DND-41 (cell line): ENCODE results near the gene KRTAP5-1.
"Not testable (repeated sequence)": the region's sequence is repeated elsewhere in the genome, so short reads cannot be mapped to it uniquely, and the experiment has no call there.

Source experiments
- ATAC-seq: fragments of 200-7000 bp; cut with Tn5 transposase; 3 replicates; pipeline ENCODE4 v1.9.1; 2021; ENCODE audit warnings: low read depth; ENCODE audit not compliant: insufficient read depth
- DNase-seq: peaks from one replicate; pipeline ENCODE4 v3.0.0-alpha.2; 2020
- H2AFZ ChIP-seq: 2 replicates; pipeline ENCODE4 v1.6.0; 2012; ENCODE audit warnings: low read depth, low read length
- H3K27ac ChIP-seq: 2 replicates; pipeline ENCODE4 v1.5.1; 2012; ENCODE audit warnings: low read length, inconsistent platforms
- H3K27me3 ChIP-seq: fragments of 200-600 bp; sonication (generic); 2 replicates; pipeline ENCODE4 v1.6.0; 2012; ENCODE audit warnings: low read length, mild to moderate bottlenecking, inconsistent platforms; ENCODE audit not compliant: insufficient read depth, poor library complexity
- H3K36me3 ChIP-seq: 2 replicates; pipeline ENCODE4 v1.5.1; 2012; ENCODE audit warnings: low read length, inconsistent platforms; ENCODE audit not compliant: insufficient read depth
- H3K4me1 ChIP-seq: 2 replicates; pipeline ENCODE4 v1.5.1; 2012; ENCODE audit warnings: mild to moderate bottlenecking, low read length; ENCODE audit not compliant: insufficient read depth
- H3K4me2 ChIP-seq: 2 replicates; pipeline ENCODE4 v1.6.0; 2012; ENCODE audit warnings: mild to moderate bottlenecking, moderate library complexity, low read length, inconsistent platforms; ENCODE audit not compliant: insufficient read depth
- H3K4me3 ChIP-seq, 2 experiments: fragments of 200-600 bp in 1 of 2; shearing (Covaris generic) in 1 of 2; 2 replicates each; pipeline ENCODE4 v1.5.1; 2012 to 2016; ENCODE audit warnings: inconsistent platforms in 2 of 2, low read length in 2 of 2, mild to moderate bottlenecking in 2 of 2, low read depth in 1 of 2, moderate library complexity in 1 of 2
- H3K79me2 ChIP-seq: 2 replicates; pipeline ENCODE4 v1.6.0; 2012; ENCODE audit warnings: low read length, inconsistent platforms; ENCODE audit not compliant: insufficient read depth
- H3K9ac ChIP-seq: 2 replicates; pipeline ENCODE4 v1.6.0; 2012; ENCODE audit warnings: low read depth, mild to moderate bottlenecking, inconsistent platforms, low read length, moderate library complexity
- H3K9me3 ChIP-seq: 2 replicates; pipeline ENCODE4 v1.5.1; 2012; ENCODE audit warnings: low read length, moderate library complexity, mild to moderate bottlenecking, inconsistent platforms; ENCODE audit not compliant: insufficient read depth, severe bottlenecking
- H4K20me1 ChIP-seq: 2 replicates; pipeline ENCODE4 v1.6.0; 2012; ENCODE audit warnings: low read length; ENCODE audit not compliant: insufficient read depth
- EZH2 ChIP-seq: IDR thresholded peaks from 3 replicates; pipeline ENCODE4 v1.6.1; 2012; ENCODE audit warnings: borderline replicate concordance, low read depth, mild to moderate bottlenecking, moderate library complexity, low read length, inconsistent platforms; ENCODE audit not compliant: severe bottlenecking
- TF ChIP-seq, protein P1 (sequence below): IDR thresholded peaks from 2 replicates; pipeline ENCODE4 v1.5.1; 2012; ENCODE audit warnings: borderline replicate concordance, low read length, moderate library complexity, mild to moderate bottlenecking; ENCODE audit not compliant: poor library complexity, severe bottlenecking; ENCODE audit errors: extremely low read depth

KRTAP5-1 gene

DNA sequence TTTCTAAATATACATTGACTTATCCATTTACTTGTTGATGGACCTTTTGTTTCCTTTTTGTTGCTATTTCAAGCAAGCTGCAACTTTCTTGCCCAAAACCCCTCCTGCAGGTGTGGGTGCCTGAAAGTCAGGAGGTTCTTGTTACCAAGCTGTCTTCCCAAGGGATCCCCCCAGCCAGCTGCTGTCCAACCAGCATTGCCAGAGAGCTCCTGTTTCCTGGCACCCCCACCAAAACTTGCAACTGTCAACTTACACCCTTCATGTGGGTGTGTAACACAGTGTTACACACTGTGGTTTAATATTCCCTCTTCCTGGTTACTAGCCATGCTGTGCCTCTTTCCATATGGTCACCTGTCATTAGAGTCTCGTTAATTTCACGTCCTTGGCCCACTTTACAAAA, 1.6 kb upstream of the KRTAP5-1 start:
- Histone ChIP-seq H3K9ac (no peak overlapping the region), H4K20me1 (no peaks in the 10 kb centered on the region), H3K27me3 (no peaks in the 10 kb centered on the region), H3K4me1 (no peaks in the 10 kb centered on the region), H3K4me3 (no peak overlapping the region), H3K36me3 (no peaks in the 10 kb centered on the region), H2AFZ (no peak overlapping the region), H3K9me3 (peaks cover 3% of the 10 kb centered on the region), H3K4me2 (no peak overlapping the region), H3K79me2 (no peaks in the 10 kb centered on the region), H3K27ac (no peak overlapping the region)
- ATAC-seq, result no peak
- TF ChIP-seq, protein P1, sequence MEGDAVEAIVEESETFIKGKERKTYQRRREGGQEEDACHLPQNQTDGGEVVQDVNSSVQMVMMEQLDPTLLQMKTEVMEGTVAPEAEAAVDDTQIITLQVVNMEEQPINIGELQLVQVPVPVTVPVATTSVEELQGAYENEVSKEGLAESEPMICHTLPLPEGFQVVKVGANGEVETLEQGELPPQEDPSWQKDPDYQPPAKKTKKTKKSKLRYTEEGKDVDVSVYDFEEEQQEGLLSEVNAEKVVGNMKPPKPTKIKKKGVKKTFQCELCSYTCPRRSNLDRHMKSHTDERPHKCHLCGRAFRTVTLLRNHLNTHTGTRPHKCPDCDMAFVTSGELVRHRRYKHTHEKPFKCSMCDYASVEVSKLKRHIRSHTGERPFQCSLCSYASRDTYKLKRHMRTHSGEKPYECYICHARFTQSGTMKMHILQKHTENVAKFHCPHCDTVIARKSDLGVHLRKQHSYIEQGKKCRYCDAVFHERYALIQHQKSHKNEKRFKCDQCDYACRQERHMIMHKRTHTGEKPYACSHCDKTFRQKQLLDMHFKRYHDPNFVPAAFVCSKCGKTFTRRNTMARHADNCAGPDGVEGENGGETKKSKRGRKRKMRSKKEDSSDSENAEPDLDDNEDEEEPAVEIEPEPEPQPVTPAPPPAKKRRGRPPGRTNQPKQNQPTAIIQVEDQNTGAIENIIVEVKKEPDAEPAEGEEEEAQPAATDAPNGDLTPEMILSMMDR, result no peak
- no peak for TF ChIP-seq EZH2
- no peak for DNase-seq

DNA sequence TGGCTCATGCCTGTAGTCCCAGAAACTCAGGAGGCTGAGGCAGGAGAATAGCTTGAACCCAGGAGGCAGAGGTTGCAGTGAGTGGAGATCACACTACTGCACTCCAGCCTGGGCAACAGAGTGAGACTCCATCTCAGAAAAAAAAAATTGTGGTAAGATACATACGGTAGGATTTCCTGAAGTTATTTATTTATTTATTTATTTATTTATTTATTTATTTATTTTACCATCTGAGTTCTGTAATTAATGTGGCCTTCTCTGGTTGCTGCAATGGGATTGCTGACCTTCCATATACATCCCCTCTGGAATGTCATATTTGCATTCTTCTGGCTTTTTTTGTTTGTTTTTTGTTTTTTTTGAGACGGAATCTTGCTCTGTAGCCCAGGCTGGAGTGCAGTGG, 2.2 kb downstream of the KRTAP5-1 start:
- not testable (repeated sequence) for H3K4me1 ChIP-seq, H3K4me2 ChIP-seq, DNase-seq

DNA sequence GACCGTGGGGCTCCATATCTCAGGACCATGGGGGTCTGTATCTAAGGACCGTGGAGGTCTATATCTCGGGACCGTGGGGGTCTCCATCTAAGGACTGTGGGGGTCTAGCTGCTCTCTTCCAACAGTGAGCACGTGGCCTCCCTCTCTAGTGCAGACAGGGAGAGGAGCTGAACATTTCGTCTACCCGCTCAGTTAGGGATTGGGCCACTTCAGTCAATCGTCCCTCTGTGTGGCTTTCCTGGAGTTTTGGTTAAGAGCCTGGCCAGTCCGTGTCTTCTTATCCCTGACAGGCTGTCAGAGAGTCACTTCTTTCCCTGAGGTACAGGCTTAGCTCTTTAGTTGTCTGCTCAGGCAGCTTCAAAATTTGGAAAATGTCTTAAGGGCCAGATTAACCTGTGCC, 3.1 kb downstream of the KRTAP5-1 start:
- DNase-seq, result no peak
- TF ChIP-seq, protein P1, result no peak
- no peak for TF ChIP-seq EZH2
- Histone ChIP-seq H3K27ac (no peak overlapping the region), H3K9me3 (peaks cover 3% of the 10 kb centered on the region), H4K20me1 (no peaks in the 10 kb centered on the region), H3K27me3 (no peaks in the 10 kb centered on the region), H3K4me3 (no peak overlapping the region), H3K36me3 (no peaks in the 10 kb centered on the region), H3K9ac (no peak overlapping the region), H3K4me1 (no peaks in the 10 kb centered on the region), H2AFZ (no peak overlapping the region), H3K4me2 (no peak overlapping the region), H3K79me2 (no peaks in the 10 kb centered on the region)
- ATAC-seq, result no peak

More for the DNA sequence above, 2.2 kb downstream of the KRTAP5-1 start:
- H3K4me3 ChIP-seq, H3K79me2 ChIP-seq, H4K20me1 ChIP-seq, H3K36me3 ChIP-seq, H3K9me3 ChIP-seq, H3K27ac ChIP-seq, H2AFZ ChIP-seq, H3K27me3 ChIP-seq, ATAC-seq, H3K9ac ChIP-seq: not testable (repeated sequence)

DNA sequence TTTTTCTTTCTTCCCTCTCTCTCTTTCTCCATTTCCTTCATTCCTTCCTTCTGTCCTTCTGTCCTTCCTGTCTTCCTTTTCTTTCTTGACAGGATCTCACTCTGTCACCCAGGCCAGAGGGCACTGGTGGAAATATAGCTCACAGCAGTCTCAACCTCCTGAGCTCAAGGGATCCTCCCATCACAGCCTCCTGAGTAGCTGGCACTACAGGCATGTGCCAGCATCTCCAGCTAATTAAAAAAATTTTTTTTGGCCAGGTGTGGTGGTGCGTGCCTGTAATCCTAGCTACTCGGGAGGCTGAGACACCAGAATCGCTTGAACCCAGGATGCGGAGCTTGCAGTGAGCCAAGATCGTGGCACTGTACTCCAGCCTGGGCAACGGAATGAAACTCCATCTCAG, 8.3 kb downstream of the KRTAP5-1 start:
- H3K27me3 ChIP-seq, result no peaks in the 10 kb centered on the region
- TF ChIP-seq, protein P1, result no peak
- no peak for TF ChIP-seq EZH2
- DNase-seq (no peak), ATAC-seq (no peak)
- no peaks in the 10 kb centered on the region for H3K79me2 ChIP-seq
- H3K27ac ChIP-seq, result no peak overlapping the region
- no peak overlapping the region for H2AFZ ChIP-seq
- H4K20me1 ChIP-seq, result peaks cover 5% of the 10 kb centered on the region
- H3K9ac ChIP-seq, result no peak overlapping the region
- H3K4me2 ChIP-seq, result no peak overlapping the region
- H3K4me1 ChIP-seq, result no peaks in the 10 kb centered on the region
- no peak overlapping the region for H3K4me3 ChIP-seq
- H3K36me3 ChIP-seq, result no peaks in the 10 kb centered on the region
- H3K9me3 ChIP-seq, result no peaks in the 10 kb centered on the region

DNA sequence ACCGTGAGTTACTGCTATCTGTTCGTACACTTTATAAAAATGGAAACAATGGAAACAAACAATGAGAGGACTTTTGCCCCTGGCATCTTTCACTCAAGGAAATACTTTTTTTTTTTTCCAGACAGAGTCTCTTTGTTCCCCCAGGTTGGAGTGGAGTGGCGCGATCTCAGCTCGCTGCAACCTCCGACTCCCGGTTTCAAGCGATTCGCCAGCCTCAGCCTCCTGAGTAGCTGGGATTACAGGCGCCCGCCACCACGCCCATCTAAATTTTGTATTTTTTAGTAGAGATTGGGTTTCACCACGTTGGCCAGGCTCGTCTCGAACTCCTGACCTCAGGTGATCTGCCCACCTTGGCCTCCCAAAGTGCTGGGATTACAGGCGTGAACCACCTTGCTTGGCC, 9.3 kb downstream of the KRTAP5-1 start:
- not testable (repeated sequence) for DNase-seq, H3K79me2 ChIP-seq, H4K20me1 ChIP-seq, H3K27ac ChIP-seq, H2AFZ ChIP-seq, H3K9me3 ChIP-seq, H3K4me3 ChIP-seq, H3K9ac ChIP-seq, H3K36me3 ChIP-seq, H3K4me1 ChIP-seq, H3K4me2 ChIP-seq, H3K27me3 ChIP-seq, ATAC-seq
